Uterus (tissue), 4 donors: ENCODE measurements around the gene RTEL1. TPM values are rescaled to one million over a fixed set of nuclear protein-coding genes. Genes with fewer than 3 reads are reported as not detected.

Experiments
- DNase-seq, 2 donors: peaks; one replicate each; pipeline ENCODE4 v3.0.0-alpha.2; 2019 to 2020
- H3K27ac ChIP-seq, 2 donors: fragments of 200-600 bp; sonication (generic); 1 replicate in 1 of 2; 2 replicates in 1 of 2; pipeline ENCODE4 v1.5.1; 2016 to 2018
- H3K27me3 ChIP-seq, 2 donors: fragments of 200-600 bp; sonication (generic); one replicate each; pipeline ENCODE4 v1.5.1; 2018 to 2019; ENCODE audit warnings: control low read depth in 1 of 2
- H3K36me3 ChIP-seq, 2 donors: fragments of 200-600 bp; sonication (generic); one replicate each; pipeline ENCODE4 v1.5.1; 2019; ENCODE audit warnings: control low read depth in 1 of 2
- H3K4me1 ChIP-seq, 2 donors: fragments of 200-600 bp; sonication (generic); one replicate each; pipeline ENCODE4 v1.5.1; 2018 to 2019; ENCODE audit warnings: control low read depth in 1 of 2
- H3K4me3 ChIP-seq, 2 donors: fragments of 200-600 bp; sonication (generic); 1 replicate in 1 of 2; 2 replicates in 1 of 2; pipeline ENCODE4 v1.5.1; 2018 to 2019; ENCODE audit warnings: mild to moderate bottlenecking in 1 of 2
- H3K9me3 ChIP-seq, 2 donors: fragments of 200-600 bp; sonication (generic); one replicate each; pipeline ENCODE4 v1.5.1; 2019; ENCODE audit warnings: control low read depth in 1 of 2
- POLR2A ChIP-seq, 2 donors: fragments of 450-650 bp; IDR thresholded peaks; one replicate each; pipeline ENCODE4 v1.6.1; 2016; ENCODE audit warnings: antibody characterized with exemption in 2 of 2, mild to moderate bottlenecking in 1 of 2, moderate library complexity in 1 of 2
- intact Hi-C: fragments of 100-400 bp; cut with DNase I; formaldehyde crosslinking; loops from one replicate; pipeline ENCODE4 v1.15.1; 2023; ENCODE audit warnings: low total_unique reads
- total RNA-seq, 4 donors: library from RNA; depleted of rRNA in 3 of 4; stranded (reverse); fragments of >200 nt in 3 of 4; gene quantifications; one replicate each; pipeline versions ENCODE4 v1.1.0 to v1.2.4, GENCODE V29; 2014 to 2023
- TF ChIP-seq, protein P1 (sequence below), 4 experiments: fragments of 200-600 bp in 2 of 4; fragments of 450-650 bp in 2 of 4; sonication (generic) in 2 of 4; IDR thresholded peaks; one replicate each; pipeline ENCODE4 v1.5.1; 2016 to 2019; ENCODE audit warnings: antibody characterized with exemption in 4 of 4, mild to moderate bottlenecking in 2 of 4, moderate library complexity in 1 of 4
- donor health status: DM: yes; HTN: yes; CAD: no.

Gene RTEL1
- 10 to 100 TPM; 17.4 to 56.5 (median 26.6) TPM for total RNA-seq

- no peaks in the 10 kb centered on the region for H3K36me3 ChIP-seq
- no peaks in the 10 kb centered on the region for H3K27me3 ChIP-seq
- H3K9me3 ChIP-seq: no peaks in the 10 kb centered on the region
- H3K4me3 ChIP-seq: peak within 1 kb of the TSS; percentile 57 to 70
- TF ChIP-seq POLR2A (IDR thresholded peaks at IDR 0.05): peak in 1 of 2 donors; percentile 56
- TF ChIP-seq, protein P1, sequence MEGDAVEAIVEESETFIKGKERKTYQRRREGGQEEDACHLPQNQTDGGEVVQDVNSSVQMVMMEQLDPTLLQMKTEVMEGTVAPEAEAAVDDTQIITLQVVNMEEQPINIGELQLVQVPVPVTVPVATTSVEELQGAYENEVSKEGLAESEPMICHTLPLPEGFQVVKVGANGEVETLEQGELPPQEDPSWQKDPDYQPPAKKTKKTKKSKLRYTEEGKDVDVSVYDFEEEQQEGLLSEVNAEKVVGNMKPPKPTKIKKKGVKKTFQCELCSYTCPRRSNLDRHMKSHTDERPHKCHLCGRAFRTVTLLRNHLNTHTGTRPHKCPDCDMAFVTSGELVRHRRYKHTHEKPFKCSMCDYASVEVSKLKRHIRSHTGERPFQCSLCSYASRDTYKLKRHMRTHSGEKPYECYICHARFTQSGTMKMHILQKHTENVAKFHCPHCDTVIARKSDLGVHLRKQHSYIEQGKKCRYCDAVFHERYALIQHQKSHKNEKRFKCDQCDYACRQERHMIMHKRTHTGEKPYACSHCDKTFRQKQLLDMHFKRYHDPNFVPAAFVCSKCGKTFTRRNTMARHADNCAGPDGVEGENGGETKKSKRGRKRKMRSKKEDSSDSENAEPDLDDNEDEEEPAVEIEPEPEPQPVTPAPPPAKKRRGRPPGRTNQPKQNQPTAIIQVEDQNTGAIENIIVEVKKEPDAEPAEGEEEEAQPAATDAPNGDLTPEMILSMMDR (IDR thresholded peaks at IDR 0.05): peak in 1 of 4 experiments; percentile 17
- DNase-seq: peak; percentile 89 to 92
- H3K4me1 ChIP-seq: peaks cover 5 to 6% of the 10 kb centered on the region in 2 donors
- intact Hi-C loops: no loop called here
- H3K27ac ChIP-seq: peak within 1 kb of the TSS; percentile 82 to 84
Observed at GRCh38 chr20:63657937-63658748, at the start of gene RTEL1. Gene RTEL1 (plus strand): TSS chr20:63658312. CDS start chr20:63659403, 1,091 bp downstream.

DNA sequence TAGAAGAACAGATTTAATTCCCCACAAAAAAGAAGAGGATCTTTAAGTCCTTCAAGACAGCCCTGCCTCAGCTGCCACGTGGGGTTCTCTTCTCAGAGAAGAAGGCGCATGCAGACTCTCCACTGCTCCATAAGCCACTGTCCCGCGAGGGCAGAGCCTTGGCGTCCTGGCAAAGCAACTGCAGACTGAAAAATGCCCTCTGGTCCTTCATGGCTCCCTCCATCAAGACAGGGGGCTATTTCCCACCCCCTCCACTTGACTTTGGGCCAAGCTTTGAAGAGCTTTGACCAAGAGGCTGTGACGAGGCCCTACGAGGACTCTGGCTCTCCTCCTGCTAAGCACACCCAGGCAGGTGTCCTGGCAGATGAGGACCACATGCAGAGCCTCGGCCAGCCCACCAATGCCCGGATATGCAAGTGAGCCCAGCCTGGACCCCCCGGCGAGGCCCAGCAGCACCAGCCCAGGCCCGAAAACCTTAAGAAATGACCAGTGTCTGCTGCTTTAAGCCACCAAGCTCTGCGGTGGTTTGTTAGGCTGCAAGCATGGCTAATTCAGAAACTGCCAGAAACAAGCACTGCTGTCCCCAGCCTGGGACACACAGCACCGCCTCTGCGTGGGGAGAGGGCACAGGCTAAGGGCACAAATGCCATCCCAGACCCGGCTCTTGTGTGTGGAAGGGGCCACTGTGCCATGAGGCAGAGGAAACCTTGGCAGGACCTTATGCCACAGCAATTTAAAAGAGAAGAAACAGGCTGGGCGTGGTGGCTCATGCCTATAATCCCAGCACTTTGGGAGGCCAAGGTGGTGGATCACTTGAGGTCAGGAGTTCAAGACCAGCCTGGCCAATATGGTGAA lies 47.3 kb upstream of the RTEL1 start:
- no peak overlapping the region for H3K27ac ChIP-seq
- TF ChIP-seq POLR2A (IDR thresholded peaks at IDR 0.05): no peak
- TF ChIP-seq, protein P1 (IDR thresholded peaks at IDR 0.05): no peak
- intact Hi-C loops: no loop called here

DNA sequence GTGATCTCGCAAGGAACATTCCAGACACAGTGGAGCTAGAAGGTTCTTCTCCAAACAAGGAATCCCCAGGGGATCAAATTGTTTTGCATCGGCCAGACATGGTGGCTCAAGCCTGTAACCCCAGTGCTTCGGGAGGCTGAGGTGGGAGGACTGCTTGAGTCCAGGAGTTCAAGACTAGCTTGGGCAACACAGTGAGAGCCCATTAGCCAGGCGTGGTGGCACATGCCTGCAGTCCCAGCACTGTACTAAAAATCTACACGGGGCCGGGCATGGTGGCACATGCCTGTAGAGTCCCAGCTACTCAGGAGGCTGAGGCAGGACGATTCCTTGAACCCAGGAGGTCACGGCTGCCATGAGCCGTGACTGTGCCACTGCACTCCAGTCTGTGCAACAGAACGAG lies 46.5 kb upstream of the RTEL1 start:
- no peaks in the 10 kb centered on the region for H3K9me3 ChIP-seq
- DNase-seq: no peak
- no peaks in the 10 kb centered on the region for H3K27me3 ChIP-seq
- H3K36me3 ChIP-seq: no peaks in the 10 kb centered on the region
- H3K4me1 ChIP-seq: no peaks in the 10 kb centered on the region
- no peak for TF ChIP-seq POLR2A (IDR thresholded peaks at IDR 0.05)
- TF ChIP-seq, protein P1 (IDR thresholded peaks at IDR 0.05): no peak
- intact Hi-C loops: no loop called here
- H3K4me3 ChIP-seq: no peak overlapping the region
- no peak overlapping the region for H3K27ac ChIP-seq

More for the DNA sequence above, 47.3 kb upstream of the RTEL1 start:
- Histone ChIP-seq H3K9me3 (no peaks in the 10 kb centered on the region), H3K36me3 (no peaks in the 10 kb centered on the region), H3K27me3 (no peaks in the 10 kb centered on the region), H3K4me3 (no peak overlapping the region), H3K4me1 (no peaks in the 10 kb centered on the region)
- no peak for DNase-seq

- Histone ChIP-seq H3K9me3 (no peaks in the 10 kb centered on the region), H3K4me1 (no peaks in the 10 kb centered on the region), H3K36me3 (no peaks in the 10 kb centered on the region), H3K4me3 (no peak overlapping the region), H3K27ac (no peak overlapping the region), H3K27me3 (no peaks in the 10 kb centered on the region)
- TF ChIP-seq POLR2A (IDR thresholded peaks at IDR 0.05): no peak
- TF ChIP-seq, protein P1 (IDR thresholded peaks at IDR 0.05): no peak
- no peak for DNase-seq
- intact Hi-C loops: no loop called here
Observed at GRCh38 chr20:63612276-63612931, 45.7 kb upstream of the RTEL1 start.
